B cell (primary cell): ENCODE measurements around the gene PADI3. TPM values are rescaled to one million over a fixed set of nuclear protein-coding genes. Genes with fewer than 3 reads are reported as not detected.

Source experiments
- ATAC-seq: fragments of 200-7000 bp; cut with Tn5 transposase; one replicate; pipeline ENCODE4 v1.10.0; 2021; ENCODE audit warnings: low read depth, mild to moderate bottlenecking, moderate number of reproducible peaks, moderate library complexity
- CTCF ChIA-PET: fragments of 350-600 bp; sonication (Branson Sonifier 250); formaldehyde crosslinking; loops from one replicate; lab custom pipeline; 2021; ENCODE audit warnings: antibody characterized with exemption, inconsistent platforms; lab: Charles Lee
- POLR2A ChIA-PET: fragments of 350-600 bp; sonication (Branson Sonifier 250); formaldehyde crosslinking; loops from one replicate; lab custom pipeline; 2021; ENCODE audit warnings: antibody characterized with exemption; lab: Charles Lee
- DNase-seq: peaks from one replicate; pipeline ENCODE4 v3.0.0; 2013
- H2AFZ ChIP-seq: 2 replicates; pipeline ENCODE4 v1.6.1; 2012; ENCODE audit warnings: mild to moderate bottlenecking, low read depth, low read length; ENCODE audit not compliant: insufficient read depth, poor library complexity, severe bottlenecking
- H3K27ac ChIP-seq, 2 donors: 1 replicate in 1 of 2; 2 replicates in 1 of 2; pipeline ENCODE4 v1.5.1; 2012 to 2013; ENCODE audit warnings: low read length in 2 of 2, mild to moderate bottlenecking in 2 of 2, moderate library complexity in 1 of 2
- H3K27me3 ChIP-seq, 4 experiments: fragments of 200-600 bp in 1 of 4; sonication (generic) in 1 of 4; replicated peaks in 1 of 4; 1 replicate in 2 of 4; 2 replicates in 2 of 4; pipeline versions ENCODE4 v1.6.1 to v1.7.0; 2013 to 2016; ENCODE audit warnings: low read length in 3 of 4, mild to moderate bottlenecking in 2 of 4, mixed read lengths in 1 of 4, moderate library complexity in 1 of 4; ENCODE audit not compliant: insufficient read depth in 4 of 4, control insufficient read depth in 3 of 4; ENCODE audit errors: control extremely low read depth in 1 of 4
- H3K36me3 ChIP-seq, 2 experiments: replicated peaks in 1 of 2; 1 replicate in 1 of 2; 2 replicates in 1 of 2; pipeline versions ENCODE4 v1.6.1 to v1.7.1; 2013; ENCODE audit warnings: low read length in 1 of 2; ENCODE audit not compliant: insufficient read depth in 2 of 2, control insufficient read depth in 1 of 2; ENCODE audit errors: control extremely low read depth in 1 of 2, extremely low read depth in 1 of 2
- H3K4me1 ChIP-seq, 2 donors: fragments of 200-600 bp in 1 of 2; sonication (generic) in 1 of 2; 1 replicate in 1 of 2; 2 replicates in 1 of 2; pipeline versions ENCODE4 v1.5.1 to v1.6.1; 2013 to 2017; ENCODE audit warnings: low read length in 2 of 2; ENCODE audit not compliant: control insufficient read depth in 2 of 2, insufficient read depth in 2 of 2
- H3K4me2 ChIP-seq: replicated peaks from 2 replicates; pipeline ENCODE3; 2012; ENCODE audit warnings: mild to moderate bottlenecking, low read depth, low read length; ENCODE audit not compliant: poor library complexity, severe bottlenecking
- H3K4me3 ChIP-seq, 5 experiments: fragments of 200-600 bp in 1 of 5; sonication (generic) in 1 of 5; 1 replicate in 3 of 5; 2 replicates in 2 of 5; pipeline versions ENCODE4 v1.5.1 to v1.7.0; 2011 to 2016; ENCODE audit warnings: low read length in 4 of 5, mild to moderate bottlenecking in 4 of 5, low read depth in 2 of 5, control low read depth in 1 of 5, moderate library complexity in 1 of 5; ENCODE audit not compliant: insufficient read depth in 1 of 5; ENCODE audit errors: control extremely low read depth in 1 of 5, extremely low read depth in 1 of 5
- H3K79me2 ChIP-seq: fragments of 200-600 bp; sonication (generic); one replicate; pipeline ENCODE4 v1.6.0; 2016; ENCODE audit warnings: low read length; ENCODE audit not compliant: control insufficient read depth, insufficient read depth
- H3K9ac ChIP-seq: fragments of 200-600 bp; sonication (generic); 2 replicates; pipeline ENCODE4 v1.6.1; 2017; ENCODE audit warnings: mild to moderate bottlenecking, low read length, moderate library complexity
- H3K9me3 ChIP-seq, 3 donors: one replicate each; pipeline versions ENCODE4 v1.6.1 to v1.7.1; 2013; ENCODE audit warnings: low read length in 2 of 3; ENCODE audit not compliant: control insufficient read depth in 2 of 3, insufficient read depth in 1 of 3; ENCODE audit errors: control extremely low read depth in 1 of 3
- H4K20me1 ChIP-seq: 2 replicates; pipeline ENCODE4 v1.6.0; 2012; ENCODE audit warnings: mild to moderate bottlenecking, low read length; ENCODE audit not compliant: insufficient read depth, control insufficient read depth, poor library complexity, severe bottlenecking
- H3K27ac Mint-ChIP-seq: one replicate; pipeline ENCODE4 v1.8.0; 2021; ENCODE audit warnings: mixed read lengths
- H3K27me3 Mint-ChIP-seq: one replicate; pipeline ENCODE4 v1.8.0; 2021; ENCODE audit warnings: mixed read lengths
- H3K4me1 Mint-ChIP-seq: one replicate; pipeline ENCODE4 v1.8.0; 2021; ENCODE audit warnings: mixed read lengths
- H3K4me3 Mint-ChIP-seq: one replicate; pipeline ENCODE4 v1.8.0; 2021; ENCODE audit warnings: mixed read lengths
- H3K9me3 Mint-ChIP-seq: one replicate; pipeline ENCODE4 v1.8.0; 2022; ENCODE audit warnings: mixed read lengths; ENCODE audit not compliant: insufficient read depth
- CTCF ChIP-seq: fragments of 200-600 bp; IDR thresholded peaks from one replicate; pipeline ENCODE4 v1.8.0; 2022; ENCODE audit warnings: antibody characterized with exemption, mild to moderate bottlenecking
- EZH2 ChIP-seq: IDR thresholded peaks from 2 replicates; pipeline ENCODE4 v1.6.1; 2012; ENCODE audit warnings: borderline replicate concordance, low read depth, mild to moderate bottlenecking, moderate library complexity, low read length; ENCODE audit not compliant: insufficient read depth, poor library complexity, severe bottlenecking
- WGBS: methylation state at CpG from one replicate; pipeline ENCODE4 v1.1.5; 2013; ENCODE audit warnings: missing lambda C conversion rate; ENCODE audit not compliant: insufficient coverage; 5-methylcytosine and 5-hydroxymethylcytosine counted together
- intact Hi-C: fragments of 100-400 bp; cut with micrococcal nuclease; formaldehyde crosslinking; loops from one replicate; pipeline ENCODE4 v1.10.0; 2022
- polyA plus RNA-seq: library from polyadenylated mRNA; depleted of rRNA; stranded (reverse); fragments of >200 nt; gene quantifications from 2 replicates; pipeline ENCODE4 v1.2.3, GENCODE V29; 2012
- total RNA-seq, 2 donors: library from RNA; stranded (reverse); fragments of 120-200 nt in 1 of 2; gene quantifications; 1 replicate in 1 of 2; 2 replicates in 1 of 2; pipeline versions ENCODE4 v1.2.3 to v1.2.4, GENCODE V29; 2013 to 2022

The PADI3 gene
- total and polyA plus RNA-seq, 2 donors (not counting 1 experiment from before 2014, with no cell fraction given): not detected

GRCh38 chr1:17265950-17266349 is 17.1 kb downstream of the PADI3 start:
- CTCF ChIA-PET: no interaction called here
- H3K9me3 Mint-ChIP-seq: no peaks in the 10 kb centered on the region
- Histone ChIP-seq H3K27ac (no peak overlapping the region), H3K4me3 (no peak overlapping the region), H3K27me3 (no peaks in the 10 kb centered on the region), H4K20me1 (no peaks in the 10 kb centered on the region), H2AFZ (no peak overlapping the region), H3K4me2 (no peak overlapping the region), H3K9ac (no peak overlapping the region), H3K4me1 (no peaks in the 10 kb centered on the region), H3K9me3 (peaks cover 0 to 4% (median 0%) of the 10 kb centered on the region in 3 donors), H3K79me2 (no peaks in the 10 kb centered on the region), H3K36me3 (no peaks in the 10 kb centered on the region)
- no peak for ATAC-seq
- no peaks in the 10 kb centered on the region for H3K4me1 Mint-ChIP-seq
- intact Hi-C loops: no loop called here
- H3K27ac Mint-ChIP-seq: no peak overlapping the region
- POLR2A ChIA-PET: no interaction called here
- DNase-seq: no peak
- WGBS: 79% methylated on average over 3 of the region's 4 CpGs
- no peak overlapping the region for H3K4me3 Mint-ChIP-seq
- no peaks in the 10 kb centered on the region for H3K27me3 Mint-ChIP-seq
- TF ChIP-seq CTCF: no peak

GRCh38 chr1:17270891-17271765 is 22.2 kb downstream of the PADI3 start:
- no peak overlapping the region for H3K4me2 ChIP-seq
- H4K20me1 ChIP-seq: no peaks in the 10 kb centered on the region
- ChIA-PET CTCF (interaction anchor here (1.2 kb wide), 1 partner anchor 24 kb away, joined by 3 read pairs; no protein-coding TSS in a partner anchor), POLR2A (no interaction called here)
- no peak for DNase-seq
- no peaks in the 10 kb centered on the region for H3K9me3 Mint-ChIP-seq
- no peak overlapping the region for H3K4me3 ChIP-seq
- H3K27me3 ChIP-seq: peaks cover 0 to 8% (median 0%) of the 10 kb centered on the region in 4 experiments
- TF ChIP-seq EZH2 (no peak), CTCF (no peak)
- no peak overlapping the region for H3K27ac ChIP-seq
- no peaks in the 10 kb centered on the region for H3K79me2 ChIP-seq
- H3K4me3 Mint-ChIP-seq: no peak overlapping the region
- peaks cover 8% of the 10 kb centered on the region for H3K27me3 Mint-ChIP-seq
- no peak overlapping the region for H2AFZ ChIP-seq
- no peak for ATAC-seq
- 94% methylated on average over 18 of the region's 23 CpGs for WGBS
- intact Hi-C loops: no loop called here
- H3K9me3 ChIP-seq: no peaks in the 10 kb centered on the region
- no peaks in the 10 kb centered on the region for H3K4me1 ChIP-seq
- H3K36me3 ChIP-seq: no peaks in the 10 kb centered on the region
- no peak overlapping the region for H3K27ac Mint-ChIP-seq
- no peak overlapping the region for H3K9ac ChIP-seq
- no peaks in the 10 kb centered on the region for H3K4me1 Mint-ChIP-seq
